Raji (cell line): ENCODE measurements around the gene CSF1R.

Source experiments
- POLR2A ChIP-seq: IDR thresholded peaks from 2 replicates; pipeline ENCODE4 v1.6.1; 2011; ENCODE audit warnings: low read depth, low read length, control low read depth; ENCODE audit not compliant: insufficient read depth

The CSF1R gene

GRCh38 chr5:150085191-150085912, 1.0 kb downstream of the CSF1R start:
- TF ChIP-seq POLR2A, result no peak

GRCh38 chr5:150082889-150083288, 3.5 kb downstream of the CSF1R start:
- no peak for TF ChIP-seq POLR2A

- TF ChIP-seq POLR2A, result no peak
Observed at GRCh38 chr5:150082374-150082773, 4.0 kb downstream of the CSF1R start.

- TF ChIP-seq POLR2A, result no peak
Observed at GRCh38 chr5:150081541-150082283, 4.6 kb downstream of the CSF1R start.

- TF ChIP-seq POLR2A, result no peak
Observed at GRCh38 chr5:150080696-150081435, 5.5 kb downstream of the CSF1R start.

- TF ChIP-seq POLR2A, result no peak
Observed at GRCh38 chr5:150079909-150080461, 6.4 kb downstream of the CSF1R start.

GRCh38 chr5:150078802-150079689, 7.3 kb downstream of the CSF1R start:
- no peak for TF ChIP-seq POLR2A

- no peak for TF ChIP-seq POLR2A
Observed at GRCh38 chr5:150077996-150078801, 8.2 kb downstream of the CSF1R start.

- TF ChIP-seq POLR2A, result no peak
Observed at GRCh38 chr5:150077060-150077459, 9.3 kb downstream of the CSF1R start.

- no peak for TF ChIP-seq POLR2A
Observed at GRCh38 chr5:150075806-150076205, 10.5 kb downstream of the CSF1R start.

- TF ChIP-seq POLR2A, result no peak
Observed at GRCh38 chr5:150075233-150075632, 11.1 kb downstream of the CSF1R start.

GRCh38 chr5:150073677-150074076, 12.7 kb downstream of the CSF1R start:
- TF ChIP-seq POLR2A, result no peak

GRCh38 chr5:150073086-150073625, 13.2 kb downstream of the CSF1R start:
- no peak for TF ChIP-seq POLR2A

GRCh38 chr5:150070821-150071220, 15.5 kb downstream of the CSF1R start:
- no peak for TF ChIP-seq POLR2A
